ENCODE measurements around the gene GARS1.
A peak's percentile ranks its signal among the peaks of the same experiment; 100 is the strongest.
"Not testable (repeated sequence)": the region's sequence is repeated elsewhere in the genome, so short reads cannot be mapped to it uniquely, and the experiment has no call there.

The GARS1 gene

GRCh38 chr7:30594540-30595435 lies at the start of gene GARS1:
GARS1 (plus strand) TSS chr7:30594878; CDS start chr7:30594922, 44 bp downstream.
- peak; percentile 91 for DNase-seq (ENCODE audit: low spot score)

DNA sequence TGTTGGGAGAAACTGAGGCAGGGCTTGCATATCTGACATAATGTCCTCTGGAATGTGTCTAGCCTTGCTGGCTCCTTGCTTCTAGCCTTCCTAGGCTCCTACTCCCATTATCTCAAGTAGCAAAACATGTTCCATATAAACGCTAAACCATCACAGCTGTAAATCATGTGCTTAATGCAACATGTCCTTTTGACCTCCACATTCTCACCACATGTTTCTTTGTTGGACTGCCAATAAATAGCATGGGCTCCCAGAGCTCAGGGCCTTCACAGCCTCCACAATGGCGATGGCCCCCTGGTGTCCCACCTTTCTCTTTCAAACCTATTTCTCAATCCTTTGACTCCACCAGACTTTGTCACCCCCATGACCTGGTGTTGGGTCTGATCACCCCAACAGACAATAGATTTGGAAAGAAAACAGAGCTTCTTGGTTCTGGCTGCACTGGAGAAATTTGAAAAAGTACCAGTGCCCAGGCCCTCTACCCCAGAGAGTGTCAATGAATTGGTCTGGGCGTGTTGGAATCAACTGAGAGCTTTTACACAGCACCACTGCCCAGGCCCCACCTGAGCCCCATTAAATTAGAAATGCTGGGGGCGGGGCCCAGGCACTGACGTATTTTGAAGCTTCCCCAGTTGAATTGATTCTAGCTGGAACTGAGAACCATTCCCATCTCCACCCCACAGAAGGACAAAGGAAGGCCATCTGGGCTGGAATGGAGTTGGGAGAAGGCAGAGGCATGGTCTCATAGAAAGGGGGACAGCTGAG lies 48.7 kb upstream of the GARS1 start:
- DNase-seq (ENCODE audit: low spot score): no peak

- DNase-seq (ENCODE audit: low spot score): no peak
Measured at GRCh38 chr7:30546596-30546995, 48.1 kb upstream of the GARS1 start.

GRCh38 chr7:30548845-30549244 lies 45.8 kb upstream of the GARS1 start:
- DNase-seq (ENCODE audit: low spot score): peak; percentile 45

GRCh38 chr7:30549931-30550493 lies 44.7 kb upstream of the GARS1 start:
- DNase-seq (ENCODE audit: low spot score): no peak

GRCh38 chr7:30552330-30552729 lies 42.3 kb upstream of the GARS1 start:
- no peak for DNase-seq (ENCODE audit: low spot score)

GRCh38 chr7:30553141-30553540 lies 41.5 kb upstream of the GARS1 start:
- DNase-seq (ENCODE audit: low spot score): no peak

- DNase-seq (ENCODE audit: low spot score): no peak
Measured at GRCh38 chr7:30553546-30553945, 41.1 kb upstream of the GARS1 start.

DNA sequence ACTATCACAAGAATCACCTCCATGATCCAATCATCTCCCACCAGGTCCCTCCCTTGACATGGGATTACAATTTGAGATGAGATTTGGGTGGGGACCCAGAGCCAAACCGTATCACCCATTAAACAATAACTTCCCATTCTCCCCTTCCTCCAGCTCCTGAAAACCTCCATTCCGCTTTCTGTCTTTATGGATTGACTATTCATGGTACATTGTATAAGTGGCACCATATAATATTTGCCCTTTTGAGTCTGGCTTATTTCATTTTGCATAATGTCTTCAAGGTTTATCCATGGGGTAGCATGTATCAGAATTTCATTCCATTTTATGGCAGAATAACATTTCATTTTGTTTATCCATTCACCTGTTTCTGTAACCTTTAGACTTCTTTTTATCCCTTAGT lies 39.2 kb upstream of the GARS1 start:
- no peak for DNase-seq (ENCODE audit: low spot score)

- no peak for DNase-seq (ENCODE audit: low spot score)
Measured at GRCh38 chr7:30556840-30557239, 37.8 kb upstream of the GARS1 start.

- no peak for DNase-seq (ENCODE audit: low spot score)
Measured at GRCh38 chr7:30557245-30557644, 37.4 kb upstream of the GARS1 start.

DNA sequence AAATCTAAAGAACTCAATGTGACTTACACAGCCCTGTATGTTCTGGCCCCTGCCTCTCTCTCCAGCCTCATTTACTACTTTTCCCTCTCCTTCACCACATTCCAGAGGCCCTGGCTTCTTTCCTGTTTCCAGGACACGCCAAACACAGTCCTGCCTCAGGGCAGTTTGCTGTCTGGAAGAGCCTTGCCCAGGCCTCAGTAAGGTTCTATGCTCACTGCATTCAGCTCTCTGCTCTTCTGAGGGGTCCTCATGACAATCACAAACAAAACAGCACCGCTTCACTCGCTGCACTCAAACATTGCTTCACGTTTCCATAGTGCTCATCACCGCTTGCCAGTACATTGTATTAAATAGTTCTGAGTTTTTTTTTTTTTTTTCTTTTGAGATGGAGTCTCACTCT lies 35.1 kb upstream of the GARS1 start:
- DNase-seq (ENCODE audit: low spot score): no peak

- no peak for DNase-seq (ENCODE audit: low spot score)
Measured at GRCh38 chr7:30561389-30561788, 33.3 kb upstream of the GARS1 start.

GRCh38 chr7:30562498-30562897 lies 32.2 kb upstream of the GARS1 start:
- DNase-seq (ENCODE audit: low spot score): no peak

DNA sequence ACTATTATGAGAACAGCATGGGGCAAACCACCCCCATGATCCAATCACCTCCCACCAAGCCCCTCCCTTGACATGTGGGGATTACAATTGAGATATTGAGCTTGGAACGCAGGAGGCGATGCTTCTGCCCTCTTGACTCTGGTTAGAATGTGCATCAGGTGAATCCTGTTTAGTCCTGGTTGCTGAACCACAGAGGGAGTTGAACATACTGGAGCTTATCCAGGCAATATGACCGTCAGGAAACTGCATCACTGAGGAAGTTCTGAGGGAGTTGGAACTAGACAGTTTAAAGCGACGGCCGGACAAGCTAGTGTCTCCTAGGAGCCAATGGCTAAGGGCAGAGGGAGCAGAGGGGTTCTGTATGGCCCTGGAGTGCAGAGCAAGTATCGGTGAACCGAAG lies 31.8 kb upstream of the GARS1 start:
- no peak for DNase-seq (ENCODE audit: low spot score)

GRCh38 chr7:30563326-30563942 lies 31.2 kb upstream of the GARS1 start:
- DNase-seq (ENCODE audit: low spot score): no peak

DNA sequence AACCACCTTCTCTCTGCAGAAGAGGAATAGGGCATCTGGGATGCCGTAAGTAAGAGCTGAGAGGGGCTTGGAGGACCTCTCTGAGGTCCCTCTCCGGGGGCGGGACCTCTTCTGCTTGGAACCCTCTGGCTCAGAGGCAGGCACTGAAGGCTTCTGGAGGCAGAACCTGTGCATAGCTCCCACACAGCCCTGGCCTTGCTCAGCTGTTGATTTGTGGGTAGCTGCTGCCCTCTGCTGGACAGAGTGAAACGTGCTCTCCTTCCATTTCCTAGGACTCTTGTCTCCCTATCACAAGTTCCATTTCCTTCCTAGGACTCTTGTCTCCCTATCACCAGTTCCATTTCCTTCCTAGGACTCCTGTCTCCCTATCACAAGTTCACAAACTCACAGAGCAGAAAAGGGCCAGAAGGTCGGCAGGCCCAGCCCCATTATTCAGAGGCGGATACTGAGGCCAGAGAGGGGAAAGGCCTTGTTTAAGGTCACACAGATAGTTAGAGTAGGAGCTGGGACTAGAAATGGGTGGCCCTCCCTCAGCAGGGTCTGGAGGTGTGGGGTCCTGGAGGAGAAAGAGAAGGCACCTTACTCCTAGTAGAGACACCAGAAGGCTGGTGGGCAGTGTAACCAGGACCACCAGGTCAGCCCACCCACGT lies 30.3 kb upstream of the GARS1 start:
- DNase-seq (ENCODE audit: low spot score): peak; percentile 75

GRCh38 chr7:30566596-30566995 lies 28.1 kb upstream of the GARS1 start:
- DNase-seq (ENCODE audit: low spot score): no peak

GRCh38 chr7:30567081-30567480 lies 27.6 kb upstream of the GARS1 start:
- DNase-seq (ENCODE audit: low spot score): no peak

DNA sequence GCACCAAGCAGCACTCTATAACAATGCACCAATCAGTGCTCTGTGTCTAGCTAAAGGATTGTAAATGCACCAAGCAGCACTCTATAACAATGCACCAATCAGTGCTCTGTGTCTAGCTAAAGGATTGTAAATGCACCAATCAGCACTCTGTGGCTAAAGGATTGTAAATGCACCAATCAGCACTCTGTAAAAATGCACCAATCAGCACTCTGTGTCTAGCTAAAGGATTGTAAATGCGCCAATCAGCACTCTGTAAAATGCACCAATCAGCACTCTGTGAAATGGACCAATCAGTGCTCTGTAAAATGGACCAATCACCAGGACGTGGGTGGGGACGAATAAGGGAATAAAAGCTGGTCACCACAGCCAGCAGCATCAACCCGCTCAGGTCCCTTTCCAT lies 24.4 kb upstream of the GARS1 start:
- DNase-seq (ENCODE audit: low spot score): not testable (repeated sequence)

DNA sequence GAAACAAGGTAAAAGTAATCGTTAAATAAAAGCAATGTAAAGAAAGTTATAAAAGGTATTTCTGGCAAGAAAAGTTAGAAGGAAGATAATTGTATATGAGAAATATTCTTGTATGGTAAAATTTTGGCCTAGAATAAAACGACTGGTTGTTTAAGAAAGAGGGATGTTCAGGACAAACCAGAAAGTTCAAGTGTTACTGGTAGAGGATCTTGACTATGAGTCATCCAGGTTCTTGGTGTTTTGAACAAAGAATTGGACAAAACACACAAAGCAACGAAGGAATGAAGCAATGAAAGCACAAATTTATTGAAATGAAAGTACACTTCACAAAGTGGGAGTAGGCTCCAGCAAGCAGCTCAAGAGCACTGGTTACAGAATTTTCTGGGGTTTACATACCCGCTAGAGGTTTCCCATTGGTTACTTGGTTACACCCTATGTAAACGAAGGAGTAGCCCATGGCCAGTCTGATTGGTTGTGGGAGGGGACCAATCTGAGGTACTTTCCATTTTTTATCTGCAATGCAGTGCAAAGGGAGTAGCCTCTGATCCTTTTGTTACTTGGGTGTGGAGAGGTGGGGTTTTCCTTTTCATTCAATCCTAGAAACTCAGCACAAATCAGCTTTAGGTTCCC lies 22.4 kb upstream of the GARS1 start:
- no peak for DNase-seq (ENCODE audit: low spot score)
